ENCODE measurements around the gene ALMS1. TPM values are rescaled to one million over a fixed set of nuclear protein-coding genes. Genes with fewer than 3 reads are reported as not detected.
"Not testable (repeated sequence)": the region's sequence is repeated elsewhere in the genome, so short reads cannot be mapped to it uniquely, and the experiment has no call there.

The ALMS1 gene
- total RNA-seq, 2 donors from 2014 or later, result 21.5 to 25.4 TPM

DNA sequence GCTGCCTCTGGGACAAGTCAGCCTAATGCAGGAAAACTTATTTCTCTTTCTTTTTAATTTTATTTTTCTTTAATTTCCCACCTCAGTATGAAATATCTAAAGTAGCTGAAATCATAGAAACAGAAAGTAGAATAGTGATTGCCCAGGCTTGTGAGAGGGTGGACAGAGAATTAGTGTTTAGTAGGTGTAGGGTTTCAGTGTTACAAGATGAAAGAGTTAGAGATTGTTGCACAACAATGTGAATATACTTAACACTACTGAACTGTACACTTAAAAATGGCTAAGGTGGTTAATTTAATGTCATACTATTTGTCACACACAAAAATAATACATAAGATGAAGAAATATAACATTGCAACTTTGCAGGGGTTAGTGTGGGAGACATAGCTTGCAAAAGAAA lies 175.8 kb downstream of the ALMS1 start:
- no peak overlapping the region for H3K27ac Mint-ChIP-seq
- no peak for DNase-seq (ENCODE audit: low spot score in 2 of 2)
- no peaks in the 10 kb centered on the region for H3K9me3 Mint-ChIP-seq
- no peak for ATAC-seq
- peaks cover 0 to 10% of the 10 kb centered on the region in 2 donors for H3K36me3 Mint-ChIP-seq

GRCh38 chr2:73564986-73565385 lies 179.3 kb downstream of the ALMS1 start:
- ATAC-seq, result no peak
- peaks cover 0 to under 1% of the 10 kb centered on the region in 2 donors for H3K36me3 Mint-ChIP-seq
- H3K27ac Mint-ChIP-seq, result no peak overlapping the region
- no peaks in the 10 kb centered on the region for H3K9me3 Mint-ChIP-seq
- DNase-seq (ENCODE audit: low spot score in 2 of 2), result no peak

- no peaks in the 10 kb centered on the region for H3K9me3 Mint-ChIP-seq
- H3K27ac Mint-ChIP-seq, result no peak overlapping the region
- no peak for ATAC-seq
- H3K36me3 Mint-ChIP-seq, result no peaks in the 10 kb centered on the region
- no peak for DNase-seq (ENCODE audit: low spot score in 2 of 2)
Observed at GRCh38 chr2:73566288-73566878, 180.7 kb downstream of the ALMS1 start.

- ATAC-seq, result no peak
- no peak overlapping the region for H3K27ac Mint-ChIP-seq
- DNase-seq (ENCODE audit: low spot score in 2 of 2), result no peak
- H3K36me3 Mint-ChIP-seq, result peaks cover 23 to 25% of the 10 kb centered on the region in 2 donors
- peaks cover 9% of the 10 kb centered on the region in 2 donors for H3K9me3 Mint-ChIP-seq
Observed at GRCh38 chr2:73575261-73575660, 189.6 kb downstream of the ALMS1 start.

DNA sequence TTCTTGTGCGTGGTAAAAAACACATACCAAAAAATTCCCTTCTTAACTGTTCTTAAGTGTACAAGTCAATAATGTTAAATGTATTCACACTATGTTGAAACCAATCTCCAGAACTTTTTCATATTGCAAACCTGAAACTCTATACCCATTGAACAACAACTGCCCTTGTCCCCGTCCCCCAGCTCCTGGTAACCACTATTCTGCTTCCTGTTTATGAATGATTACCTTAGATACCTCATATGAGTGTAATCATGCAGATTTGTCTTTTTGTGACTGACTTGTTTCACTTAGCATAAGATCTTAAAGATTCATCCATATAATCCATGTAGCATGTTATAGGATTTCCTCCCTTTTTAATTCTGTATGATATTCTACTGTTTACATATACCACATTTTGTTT lies 196.7 kb downstream of the ALMS1 start:
- ATAC-seq, result peak in 1 of 2 donors; percentile 32
- peak overlapping the region in 1 of 2 donors; percentile 34 for H3K27ac Mint-ChIP-seq
- peaks cover 13 to 20% of the 10 kb centered on the region in 2 donors for H3K9me3 Mint-ChIP-seq
- H3K36me3 Mint-ChIP-seq, result peaks cover 48% of the 10 kb centered on the region in 2 donors
- DNase-seq (ENCODE audit: low spot score in 2 of 2), result no peak

GRCh38 chr2:73588177-73588576 lies 202.5 kb downstream of the ALMS1 start:
- no peak for DNase-seq (ENCODE audit: low spot score in 2 of 2)
- ATAC-seq, result no peak
- peaks cover 0 to 7% of the 10 kb centered on the region in 2 donors for H3K9me3 Mint-ChIP-seq
- peaks cover 12 to 13% of the 10 kb centered on the region in 2 donors for H3K36me3 Mint-ChIP-seq
- H3K27ac Mint-ChIP-seq, result peak overlapping the region in 1 of 2 donors; percentile 7

GRCh38 chr2:73593680-73594079 lies 208.0 kb downstream of the ALMS1 start:
- Mint-ChIP-seq H3K9me3 (no peaks in the 10 kb centered on the region), H3K36me3 (peaks cover 6 to 11% of the 10 kb centered on the region in 2 donors), H3K27ac (no peak overlapping the region)
- DNase-seq (ENCODE audit: low spot score in 2 of 2) (no peak), ATAC-seq (no peak)

GRCh38 chr2:73594251-73594650 lies 208.6 kb downstream of the ALMS1 start:
- Mint-ChIP-seq H3K9me3 (no peaks in the 10 kb centered on the region), H3K36me3 (peaks cover 6 to 11% of the 10 kb centered on the region in 2 donors), H3K27ac (no peak overlapping the region)
- DNase-seq (ENCODE audit: low spot score in 2 of 2), result no peak
- ATAC-seq, result no peak

DNA sequence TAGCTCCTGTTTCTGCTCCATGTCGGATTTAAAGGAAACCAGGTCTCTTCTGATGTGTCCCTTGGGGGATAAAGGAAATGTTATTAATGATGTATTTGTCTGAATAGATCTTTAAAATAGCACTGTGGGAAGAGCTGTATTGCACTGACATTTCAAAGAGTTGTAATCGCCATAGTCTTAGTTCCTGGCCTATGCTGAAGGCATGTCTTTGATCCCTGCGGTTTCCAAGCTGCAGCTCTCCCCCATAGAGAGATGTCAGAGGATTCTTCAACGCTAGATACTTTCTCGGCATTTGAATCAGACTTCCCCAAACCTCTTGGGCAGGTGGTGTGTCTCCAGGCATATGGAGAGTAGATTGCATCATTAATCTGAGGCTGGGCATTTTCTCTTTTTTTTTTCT lies 216.1 kb downstream of the ALMS1 start:
- DNase-seq (ENCODE audit: low spot score in 2 of 2), result no peak
- Mint-ChIP-seq H3K27ac (no peak overlapping the region), H3K9me3 (no peaks in the 10 kb centered on the region), H3K36me3 (peaks cover 5 to 6% of the 10 kb centered on the region in 2 donors)
- ATAC-seq, result no peak

DNA sequence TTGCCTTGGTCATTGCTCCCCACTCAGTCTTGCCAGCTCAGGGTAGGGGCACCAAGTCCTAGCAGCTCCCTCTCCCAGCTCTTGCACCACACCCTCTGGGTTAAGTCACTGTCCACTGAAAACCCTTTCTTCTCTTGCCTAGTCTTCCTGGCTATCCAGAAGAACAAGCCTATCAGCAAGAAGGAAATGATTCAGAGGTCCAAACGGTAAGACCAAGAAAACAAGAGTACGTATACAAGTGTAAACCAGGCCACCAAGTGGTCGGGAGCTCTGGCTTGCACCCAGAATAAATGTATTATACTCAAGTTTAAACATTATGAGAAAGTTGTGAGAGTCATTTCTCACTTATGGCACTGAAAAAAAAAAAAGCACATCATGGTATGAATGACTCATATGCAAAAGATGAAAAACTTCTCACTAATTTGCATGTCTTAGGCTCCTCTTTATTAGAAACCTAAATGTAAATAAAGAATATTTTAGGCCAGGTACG lies 217.5 kb downstream of the ALMS1 start:
- H3K36me3 Mint-ChIP-seq; DNase-seq (ENCODE audit: low spot score in 2 of 2); H3K9me3 Mint-ChIP-seq: not testable (repeated sequence)
- ATAC-seq, result peak; percentile 93 to 95
- peak overlapping the region in 1 of 2 donors; percentile 75 for H3K27ac Mint-ChIP-seq

GRCh38 chr2:73604589-73604988 lies 219.0 kb downstream of the ALMS1 start:
- not testable (repeated sequence) for H3K27ac Mint-ChIP-seq; ATAC-seq; H3K9me3 Mint-ChIP-seq; DNase-seq (ENCODE audit: low spot score in 2 of 2)
- H3K36me3 Mint-ChIP-seq, result peaks cover 6 to 13% of the 10 kb centered on the region in 2 donors

DNA sequence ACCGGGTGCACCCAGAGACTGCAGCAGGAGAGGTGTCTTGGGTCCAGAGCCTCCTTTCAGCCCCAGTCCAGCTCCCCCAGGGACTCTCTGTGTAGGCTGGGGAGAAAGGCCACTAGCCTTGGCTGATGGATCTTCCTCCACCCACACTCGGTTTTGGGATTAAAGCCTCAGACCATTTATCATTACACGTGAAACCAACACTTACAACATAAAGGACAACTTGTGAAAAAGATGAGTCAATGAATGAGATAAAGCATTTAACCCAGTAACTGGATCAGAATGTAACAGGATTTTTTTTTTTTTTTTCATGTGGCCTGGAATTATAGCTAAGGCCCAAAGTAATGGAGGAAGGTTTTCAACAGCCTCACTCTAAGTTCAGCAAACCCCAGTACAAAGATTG lies 224.5 kb downstream of the ALMS1 start:
- peak; percentile 30 to 40 for ATAC-seq
- H3K27ac Mint-ChIP-seq, result no peak overlapping the region
- H3K9me3 Mint-ChIP-seq, result no peaks in the 10 kb centered on the region
- peaks cover 0 to 8% of the 10 kb centered on the region in 2 donors for H3K36me3 Mint-ChIP-seq
- no peak for DNase-seq (ENCODE audit: low spot score in 2 of 2)

GRCh38 chr2:73611193-73611592 lies 225.6 kb downstream of the ALMS1 start:
- H3K27ac Mint-ChIP-seq, result no peak overlapping the region
- no peak for DNase-seq (ENCODE audit: low spot score in 2 of 2)
- no peak for ATAC-seq
- H3K36me3 Mint-ChIP-seq, result peaks cover 0 to 8% of the 10 kb centered on the region in 2 donors
- H3K9me3 Mint-ChIP-seq, result no peaks in the 10 kb centered on the region

GRCh38 chr2:73611867-73612266 lies 226.2 kb downstream of the ALMS1 start:
- ATAC-seq (peak in 1 of 2 donors; percentile 30), DNase-seq (ENCODE audit: low spot score in 2 of 2) (no peak)
- no peak overlapping the region for H3K27ac Mint-ChIP-seq
- peaks cover 0 to 8% of the 10 kb centered on the region in 2 donors for H3K36me3 Mint-ChIP-seq
- no peaks in the 10 kb centered on the region for H3K9me3 Mint-ChIP-seq

DNA sequence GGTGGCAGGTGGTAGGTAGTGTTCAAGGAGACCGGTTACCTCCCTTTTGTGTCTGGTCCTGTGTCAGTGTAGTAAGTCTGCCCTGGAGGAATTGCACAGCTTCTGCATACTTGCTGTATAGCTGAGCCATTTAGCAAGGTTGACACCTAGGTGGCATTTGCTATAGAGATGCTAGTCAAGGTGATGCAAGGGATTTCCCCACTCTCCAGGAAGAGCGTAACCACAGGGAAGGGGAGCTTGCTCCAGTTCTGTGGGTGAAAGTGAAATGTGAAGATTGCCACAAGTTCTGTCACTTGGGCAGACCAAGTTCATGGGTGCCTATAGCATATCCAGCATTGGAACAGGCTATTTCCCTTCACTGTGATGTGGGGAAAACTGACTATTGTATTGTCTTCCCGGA lies 228.5 kb downstream of the ALMS1 start:
- DNase-seq (ENCODE audit: low spot score in 2 of 2) (peak; percentile 17 to 70), ATAC-seq (peak; percentile 89 to 93)
- no peaks in the 10 kb centered on the region for H3K9me3 Mint-ChIP-seq
- no peaks in the 10 kb centered on the region for H3K36me3 Mint-ChIP-seq
- H3K27ac Mint-ChIP-seq, result no peak overlapping the region

- ATAC-seq, result no peak
- Mint-ChIP-seq H3K27ac (no peak overlapping the region), H3K9me3 (no peaks in the 10 kb centered on the region), H3K36me3 (no peaks in the 10 kb centered on the region)
- no peak for DNase-seq (ENCODE audit: low spot score in 2 of 2)
Observed at GRCh38 chr2:73614997-73615396, 229.4 kb downstream of the ALMS1 start.

DNA sequence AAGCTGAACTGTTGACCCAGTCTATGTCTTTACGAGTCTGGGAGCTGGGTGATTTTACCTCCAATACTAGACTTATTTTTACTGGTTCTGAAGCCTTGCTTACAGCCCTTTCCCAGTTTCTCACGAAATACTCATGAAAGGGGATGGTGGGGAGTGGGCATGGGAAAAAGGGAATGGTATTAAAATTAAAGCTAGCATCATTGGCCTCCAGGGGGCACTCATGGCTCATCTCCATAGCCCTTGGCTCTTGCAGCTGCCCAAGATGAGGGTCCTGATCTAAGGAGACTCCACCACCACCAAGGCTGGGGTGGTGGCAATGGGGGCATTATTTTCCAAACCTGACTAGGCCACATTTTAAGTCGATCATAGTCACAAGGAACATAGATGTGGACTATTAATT lies 234.3 kb downstream of the ALMS1 start:
- DNase-seq (ENCODE audit: low spot score in 2 of 2); H3K36me3 Mint-ChIP-seq: not testable (repeated sequence)

GRCh38 chr2:73624036-73624435 lies 238.4 kb downstream of the ALMS1 start:
- DNase-seq (ENCODE audit: low spot score in 2 of 2); H3K27ac Mint-ChIP-seq; H3K9me3 Mint-ChIP-seq: not testable (repeated sequence)
- H3K36me3 Mint-ChIP-seq, result peaks cover 10% of the 10 kb centered on the region in 2 donors
- peak; percentile 71 to 74 for ATAC-seq

More for the DNA sequence above, 234.3 kb downstream of the ALMS1 start:
- not testable (repeated sequence) for H3K27ac Mint-ChIP-seq, ATAC-seq, H3K9me3 Mint-ChIP-seq
